Liver (tissue), 3 donors: ENCODE results near the gene BTBD9.

Source experiments
- ATF3 ChIP-seq: IDR thresholded peaks from 2 replicates; pipeline ENCODE4 v1.6.1; 2016; ENCODE audit warnings: antibody characterized with exemption
- CTCF ChIP-seq: fragments of 150-350 bp; IDR thresholded peaks from 2 replicates; pipeline ENCODE4 v1.5.1; 2017; ENCODE audit warnings: improper control_type of control experiment, low read depth, low read length; ENCODE audit not compliant: missing input control
- JUND ChIP-seq, 2 donors: IDR thresholded peaks; 2 replicates each; pipeline ENCODE4 v1.6.1; 2016; ENCODE audit warnings: antibody characterized with exemption in 2 of 2
- RAD21 ChIP-seq, 2 donors: IDR thresholded peaks; 2 replicates each; pipeline ENCODE4 v1.6.1; 2016; ENCODE audit warnings: antibody characterized with exemption in 2 of 2, mild to moderate bottlenecking in 2 of 2
- REST ChIP-seq: IDR thresholded peaks from 2 replicates; pipeline ENCODE4 v1.6.1; 2016; ENCODE audit warnings: antibody characterized with exemption, mild to moderate bottlenecking
- TAF1 ChIP-seq: conservative IDR thresholded peaks from 2 replicates; pipeline ENCODE4 v1.6.1; 2016; ENCODE audit warnings: antibody characterized with exemption, mild to moderate bottlenecking
- ZBTB33 ChIP-seq: IDR thresholded peaks from 2 replicates; pipeline ENCODE4 v1.6.1; 2016; ENCODE audit warnings: antibody characterized with exemption
- donor health status: healthy.
- donor health status: healthy.

GRCh38 chr6:38220069-38220723, 419.5 kb downstream of the BTBD9 start:
- TF ChIP-seq CTCF, result no peak
- TF ChIP-seq ATF3, result no peak
- no peak for TF ChIP-seq RAD21 (IDR thresholded peaks at IDR 0.05)
- no peak for TF ChIP-seq JUND (IDR thresholded peaks at IDR 0.05)
- TF ChIP-seq REST, result no peak
- TF ChIP-seq ZBTB33, result no peak
- TF ChIP-seq TAF1, result no peak
